HG02885 (cell line): ENCODE measurements around the gene POM121C.
"Not testable (repeated sequence)": the region's sequence is repeated elsewhere in the genome, so short reads cannot be mapped to it uniquely, and the experiment has no call there.

Experiments
- ATAC-seq: cut with Tn5 transposase; IDR thresholded peaks from one replicate; pipeline ENCODE4 v1.9.1; 2021; ENCODE audit warnings: mild to moderate bottlenecking; ENCODE audit not compliant: unreplicated experiment, poor library complexity

Gene POM121C

DNA sequence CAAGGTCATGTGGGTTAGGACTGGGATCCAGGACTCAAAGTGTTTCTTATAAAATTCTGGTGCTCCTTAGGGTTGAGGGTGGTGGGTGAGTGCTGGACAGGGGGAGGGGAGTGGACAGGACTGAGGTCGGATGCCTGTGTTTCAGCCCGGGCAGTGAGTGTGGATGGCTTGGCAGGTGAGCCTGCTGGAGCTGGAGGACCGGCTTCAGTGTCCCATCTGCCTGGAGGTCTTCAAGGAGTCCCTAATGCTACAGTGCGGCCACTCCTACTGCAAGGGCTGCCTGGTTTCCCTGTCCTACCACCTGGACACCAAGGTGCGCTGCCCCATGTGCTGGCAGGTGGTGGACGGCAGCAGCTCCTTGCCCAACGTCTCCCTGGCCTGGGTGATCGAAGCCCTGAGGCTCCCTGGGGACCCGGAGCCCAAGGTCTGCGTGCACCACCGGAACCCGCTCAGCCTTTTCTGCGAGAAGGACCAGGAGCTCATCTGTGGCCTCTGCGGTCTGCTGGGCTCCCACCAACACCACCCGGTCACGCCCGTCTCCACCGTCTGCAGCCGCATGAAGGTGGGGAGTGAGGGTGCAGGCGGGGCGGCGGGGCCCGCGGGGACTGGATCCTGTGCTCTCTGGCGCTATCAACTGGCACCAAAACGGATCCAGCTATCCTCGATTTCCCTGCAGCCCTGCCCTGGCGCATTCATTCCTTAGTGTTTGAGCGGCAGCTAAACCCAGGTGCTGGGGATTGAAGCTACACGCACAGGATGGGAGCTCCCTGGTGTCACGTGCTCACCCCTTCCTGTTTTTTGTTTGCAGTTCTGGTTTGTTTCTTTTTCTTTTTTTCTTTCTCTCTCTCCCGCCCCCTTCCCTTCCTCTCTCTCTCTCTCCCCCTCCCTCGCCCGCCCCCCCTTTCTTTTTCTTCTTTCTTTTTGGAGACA lies 87.1 kb downstream of the POM121C start:
- peak; percentile 58 for ATAC-seq

DNA sequence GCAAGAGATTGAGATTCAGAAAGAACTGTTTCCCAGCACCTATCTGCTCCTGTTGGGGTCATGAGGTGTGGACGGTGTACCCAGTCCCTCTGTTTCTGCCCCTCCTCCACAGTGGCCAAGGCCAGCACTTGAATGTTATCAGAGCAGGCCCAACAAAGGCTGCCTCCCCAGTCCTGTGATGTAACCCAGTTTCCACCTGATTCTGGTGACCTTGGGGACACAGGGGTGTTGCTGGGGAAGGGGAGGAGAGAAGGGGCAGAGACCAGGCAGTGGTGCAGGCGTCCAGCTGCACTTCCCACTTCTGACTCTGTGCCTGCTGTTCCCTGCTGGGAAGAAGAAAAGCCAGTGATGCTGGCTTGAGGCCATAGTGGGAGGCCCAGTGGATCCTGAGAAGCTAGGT lies 88.2 kb downstream of the POM121C start:
- not testable (repeated sequence) for ATAC-seq

DNA sequence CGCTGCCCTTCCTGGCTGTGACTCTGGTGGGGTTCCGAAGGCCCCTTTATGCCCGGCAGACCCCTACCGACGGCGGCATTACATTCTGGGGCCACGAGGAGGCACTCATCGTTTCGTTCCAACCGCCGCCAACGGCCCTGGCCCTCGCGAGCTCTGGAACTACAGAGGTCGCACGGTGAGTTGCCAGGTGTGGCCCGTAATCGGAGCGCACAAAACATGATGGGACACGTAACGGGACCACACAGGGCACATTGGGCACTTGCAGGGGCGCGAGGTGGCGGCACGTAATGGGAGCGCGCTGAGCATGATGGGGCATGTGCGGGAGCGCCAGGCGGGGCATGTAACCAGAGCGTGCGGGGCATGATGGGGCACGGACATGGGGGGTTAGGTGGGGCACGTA lies 90.8 kb downstream of the POM121C start, which contains the start of gene TRIM73:
Gene TRIM73, plus strand, starts transcription at position 301 of the 400 bp plus-strand sequence. CDS start 3,305 bp downstream, outside the sequence.
- ATAC-seq: not testable (repeated sequence)

DNA sequence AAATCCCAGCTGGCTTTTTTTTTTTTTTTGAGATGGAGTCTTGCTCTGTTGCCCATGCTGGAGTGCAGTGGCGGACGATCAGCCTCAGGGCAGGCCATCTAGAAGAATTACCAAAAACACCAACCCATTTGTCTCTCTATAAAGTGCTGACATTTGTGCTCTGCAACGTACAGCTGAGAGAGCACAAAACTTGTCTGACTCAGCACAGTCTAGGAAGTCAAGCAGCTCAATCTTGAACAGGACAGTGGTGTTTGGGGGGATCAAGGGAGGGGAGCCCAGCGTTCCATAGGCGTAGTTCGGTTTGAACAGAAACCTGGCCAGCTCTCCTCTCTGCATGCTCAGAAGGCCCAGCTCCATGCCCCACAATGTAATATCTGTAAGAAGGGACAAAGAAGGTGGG lies 92.9 kb downstream of the POM121C start:
- not testable (repeated sequence) for ATAC-seq

DNA sequence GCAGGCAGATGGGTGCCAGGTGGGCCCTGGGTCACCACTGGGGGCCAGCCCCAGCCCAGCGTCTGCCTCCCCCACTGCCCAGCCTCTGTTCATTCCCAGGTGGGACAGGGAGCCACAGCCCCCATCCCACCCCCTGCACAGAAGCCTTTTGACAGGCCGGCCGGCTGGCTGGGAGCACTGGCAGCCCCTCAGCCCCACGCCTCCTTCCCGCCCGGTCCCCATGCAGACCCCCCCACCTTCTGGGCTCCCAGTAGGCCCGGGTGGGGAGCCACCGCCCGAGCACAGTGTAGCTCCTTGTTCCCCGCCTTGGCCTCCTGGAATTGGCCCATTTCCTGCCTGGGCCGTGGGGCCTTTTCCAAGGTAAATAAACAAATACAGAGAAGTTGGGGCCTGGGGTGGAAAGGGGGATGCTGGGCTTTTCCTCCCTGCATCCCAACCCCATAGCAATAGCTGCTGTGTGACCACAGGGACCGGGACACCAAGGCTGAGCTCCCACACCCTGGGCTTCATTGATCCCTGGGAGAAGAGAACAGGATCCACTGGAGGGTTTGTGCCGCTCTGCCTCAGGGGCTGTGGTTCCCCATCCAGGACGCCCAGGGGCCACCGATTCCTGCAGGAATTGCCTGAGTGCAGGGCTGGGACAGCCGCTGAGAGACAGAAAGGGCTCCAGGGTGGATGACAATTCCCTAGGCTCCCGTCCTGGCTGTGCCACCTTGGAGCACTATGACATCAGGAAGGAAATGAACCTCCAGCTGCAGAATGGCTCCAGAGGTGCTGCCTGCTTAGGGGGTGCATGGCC lies 111.4 kb downstream of the POM121C start:
- not testable (repeated sequence) for ATAC-seq

DNA sequence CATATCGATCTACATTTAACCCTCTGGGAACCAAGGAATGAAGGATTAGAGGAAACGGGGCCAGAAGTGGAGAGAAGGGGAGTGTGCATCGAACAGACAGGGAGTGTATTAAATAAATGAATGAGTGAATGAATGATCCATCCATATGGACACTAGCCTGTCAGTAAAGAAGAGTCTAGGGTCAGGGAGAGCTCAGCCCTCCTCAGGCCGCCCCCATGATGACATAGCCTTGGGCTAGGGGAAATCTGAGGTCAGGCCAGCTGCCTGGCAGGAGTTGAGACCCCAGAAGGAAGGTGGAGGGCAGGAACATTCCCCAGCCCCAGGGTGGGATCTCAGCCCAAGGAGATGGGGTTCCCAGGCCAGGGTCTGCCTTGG lies 112.0 kb downstream of the POM121C start:
- not testable (repeated sequence) for ATAC-seq

DNA sequence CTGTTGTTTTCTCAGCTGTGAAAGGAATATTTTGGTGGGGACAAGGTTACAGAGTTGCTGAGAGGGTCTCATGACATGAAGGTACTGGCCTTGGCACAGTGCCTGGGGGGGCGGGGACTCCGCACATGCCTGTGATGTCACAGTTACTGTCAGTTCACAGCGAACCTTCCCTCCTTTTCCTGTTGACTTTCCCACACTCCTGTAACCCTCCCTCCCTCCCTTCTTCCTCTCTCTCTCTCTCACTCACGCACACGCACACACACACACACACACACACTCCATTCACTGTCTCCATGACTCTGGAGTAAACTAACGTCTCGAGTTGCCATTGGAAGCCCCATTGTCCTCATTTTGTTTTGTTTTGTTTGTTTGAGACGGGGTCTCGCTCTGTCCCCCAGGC lies 118.8 kb downstream of the POM121C start:
- not testable (repeated sequence) for ATAC-seq
